ENCODE results near the gene LCAT.

- TF ChIP-seq POLR2AphosphoS5 (IDR thresholded peaks at IDR 0.05): no peak
- no peak for TF ChIP-seq CTCF (IDR thresholded peaks at IDR 0.05)
Measured at GRCh38 chr16:67990018-67990386, 46.1 kb upstream of the LCAT start.

Data from prostate gland (tissue), 2 donors.